A549 (cell line): Measurements from ENCODE around the gene NEK11.

Source experiments
- CTCF ChIP-seq: fragments of >200 bp; sonication (Bioruptor Twin); formaldehyde crosslinking; IDR thresholded peaks from 3 replicates; pipeline ENCODE4 v1.5.1; 2016
- KDM1A ChIP-seq: fragments of 200-600 bp; sonication (generic); IDR thresholded peaks from 2 replicates; pipeline ENCODE4 v1.6.1; 2016; ENCODE audit warnings: low read depth, mild to moderate bottlenecking
- NFE2L2 ChIP-seq: fragments of 150-350 bp; conservative IDR thresholded peaks from 2 replicates; pipeline ENCODE4 v1.6.1; 2014; ENCODE audit warnings: low read length
- POLR2AphosphoS2 ChIP-seq: conservative IDR thresholded peaks from 2 replicates; pipeline ENCODE4 v1.6.1; 2012; ENCODE audit warnings: low read length, improper control_type of control experiment, inconsistent platforms
- SMC3 ChIP-seq: fragments of >200 bp; sonication (Bioruptor Twin); formaldehyde crosslinking; IDR thresholded peaks from 3 replicates; pipeline ENCODE4 v1.6.1; 2018; ENCODE audit warnings: inconsistent platforms

GRCh38 chr3:131028844-131029243, 2.2 kb downstream of the NEK11 start:
- TF ChIP-seq CTCF = no peak
- no peak for TF ChIP-seq POLR2AphosphoS2
- TF ChIP-seq KDM1A = no peak
- TF ChIP-seq SMC3 = no peak
- TF ChIP-seq NFE2L2 = no peak
